ENCODE data around the gene LRP1B. TPM values are rescaled to one million over a fixed set of nuclear protein-coding genes. Genes with fewer than 3 reads are reported as not detected.

Gene LRP1B
- total and polyA plus RNA-seq, 2 of the 8 experiments (the other 6 are each of a cell fraction or from before 2014, with no cell fraction given) = 0.03 TPM; not detected in 1

DNA sequence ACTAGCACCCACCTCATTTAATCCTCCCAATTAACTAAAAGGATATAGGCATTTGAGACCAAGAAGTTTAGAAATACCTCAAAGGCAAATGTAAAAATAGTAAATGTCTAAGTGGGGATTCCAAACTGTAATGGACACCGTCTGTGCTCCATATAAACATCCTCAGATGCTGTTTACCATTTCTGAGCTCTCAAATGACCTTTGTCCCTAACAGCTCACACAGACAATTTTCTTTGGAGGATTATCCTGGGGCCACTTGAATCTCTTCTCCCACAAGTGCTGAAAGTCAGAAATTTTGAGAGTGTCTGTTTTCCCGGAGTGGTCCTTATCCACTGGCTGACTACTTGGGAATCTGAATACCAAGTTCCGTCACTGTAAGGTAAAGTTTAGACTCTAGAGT, 1418.9 kb downstream of the LRP1B start (continued):
- no peak for TF ChIP-seq ATF3 (IDR thresholded peaks at IDR 0.05; ENCODE audit: insufficient read depth, low read depth, low read length)

All from H1 (cell line).